Neuron (in vitro differentiated cells): Measurements from ENCODE around the gene ASPHD2.

Source experiments
- H2AFZ ChIP-seq: one replicate; pipeline ENCODE4 v1.6.1; 2013; ENCODE audit warnings: low read depth, mild to moderate bottlenecking, inconsistent platforms, low read length, moderate library complexity
- H3K27me3 ChIP-seq: one replicate; pipeline ENCODE4 v1.6.1; 2013; ENCODE audit warnings: low read length; ENCODE audit not compliant: insufficient read depth
- H3K36me3 ChIP-seq: one replicate; pipeline ENCODE4 v1.6.1; 2013; ENCODE audit warnings: low read length; ENCODE audit not compliant: insufficient read depth
- H3K4me1 ChIP-seq: one replicate; pipeline ENCODE4 v1.6.1; 2013; ENCODE audit warnings: low read length; ENCODE audit not compliant: insufficient read depth
- H3K4me3 ChIP-seq: 2 replicates; pipeline ENCODE4 v1.5.1; 2013; ENCODE audit warnings: mild to moderate bottlenecking, low read length, moderate library complexity
- H3K9me3 ChIP-seq: one replicate; pipeline ENCODE4 v1.6.1; 2013; ENCODE audit warnings: low read length

The ASPHD2 gene

DNA sequence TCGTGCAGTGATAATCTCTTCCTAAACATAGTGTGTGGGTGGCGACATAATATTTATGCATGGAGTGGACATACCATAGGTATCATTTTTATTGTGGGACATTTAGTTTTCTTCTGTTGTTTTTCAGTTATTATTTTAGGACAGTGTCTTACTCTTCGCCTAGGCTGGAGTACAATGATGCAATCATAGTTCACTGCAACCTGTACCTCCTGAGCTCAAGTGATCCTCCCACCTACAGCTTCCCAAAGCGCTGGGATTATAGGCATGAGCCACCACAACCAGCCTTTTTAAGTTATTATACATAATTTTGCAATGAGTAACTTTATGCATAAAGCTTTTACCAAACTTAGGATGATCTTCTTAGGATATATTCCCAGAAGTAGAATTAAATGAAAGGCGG lies 57.3 kb downstream of the ASPHD2 start:
- Histone ChIP-seq H3K4me3 (no peak overlapping the region), H2AFZ (no peak overlapping the region), H3K36me3 (peaks cover 37% of the 10 kb centered on the region), H3K27me3 (no peaks in the 10 kb centered on the region), H3K4me1 (peaks cover 30% of the 10 kb centered on the region), H3K9me3 (no peaks in the 10 kb centered on the region)

DNA sequence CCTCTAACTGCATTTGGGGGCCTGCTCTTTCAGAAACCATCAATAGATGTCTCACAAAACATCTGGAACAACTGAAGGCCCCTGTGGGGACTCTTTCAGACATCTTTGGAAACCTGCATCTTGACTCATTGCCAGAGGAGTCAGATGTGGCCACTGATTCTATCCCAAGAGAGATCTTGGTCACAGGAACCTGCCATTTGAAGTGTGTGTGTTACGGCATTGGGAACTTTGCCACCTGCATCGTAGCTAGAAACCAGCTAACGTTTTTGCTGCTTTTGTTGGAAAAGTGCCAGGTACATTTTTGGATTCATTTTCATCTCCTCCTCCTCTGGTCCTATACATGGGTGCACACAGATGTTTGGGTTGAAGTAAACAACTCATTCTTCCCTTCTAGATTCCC lies 58.9 kb downstream of the ASPHD2 start:
- Histone ChIP-seq H2AFZ (no peak overlapping the region), H3K9me3 (no peaks in the 10 kb centered on the region), H3K36me3 (peaks cover 53% of the 10 kb centered on the region), H3K27me3 (no peaks in the 10 kb centered on the region), H3K4me1 (peaks cover 15% of the 10 kb centered on the region), H3K4me3 (no peak overlapping the region)

DNA sequence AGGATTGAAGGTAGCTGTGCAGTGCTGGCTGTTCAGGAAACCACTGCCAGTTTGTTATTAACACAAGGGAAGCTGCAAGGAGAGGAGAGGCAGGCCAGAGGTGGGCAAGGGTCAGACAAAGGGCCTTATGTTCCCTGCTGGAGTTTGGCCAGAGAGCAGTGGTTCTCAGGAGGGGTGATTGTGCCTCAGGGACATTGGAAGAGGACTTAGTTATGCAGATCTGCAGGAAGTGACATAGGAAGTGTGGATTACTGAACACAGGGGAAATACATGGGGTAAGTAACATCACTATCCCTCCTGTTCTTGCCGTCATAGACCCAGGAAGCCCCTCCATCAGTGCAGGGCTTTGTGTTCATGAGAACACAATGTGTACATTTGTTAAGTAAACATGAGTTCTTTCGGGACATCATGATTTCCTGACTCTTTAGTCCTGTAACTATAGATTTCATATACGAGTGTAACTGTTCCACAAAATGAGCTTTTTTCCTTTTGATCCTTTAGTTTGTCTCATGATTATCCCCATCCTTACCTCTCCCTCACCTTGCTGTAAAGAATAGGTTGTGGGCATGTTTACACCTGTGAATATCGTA lies 60.5 kb downstream of the ASPHD2 start:
- H3K27me3 ChIP-seq: no peaks in the 10 kb centered on the region
- H3K9me3 ChIP-seq: no peaks in the 10 kb centered on the region
- peaks cover 7% of the 10 kb centered on the region for H3K4me1 ChIP-seq
- H3K4me3 ChIP-seq: no peak overlapping the region
- H3K36me3 ChIP-seq: peaks cover 67% of the 10 kb centered on the region
- no peak overlapping the region for H2AFZ ChIP-seq

DNA sequence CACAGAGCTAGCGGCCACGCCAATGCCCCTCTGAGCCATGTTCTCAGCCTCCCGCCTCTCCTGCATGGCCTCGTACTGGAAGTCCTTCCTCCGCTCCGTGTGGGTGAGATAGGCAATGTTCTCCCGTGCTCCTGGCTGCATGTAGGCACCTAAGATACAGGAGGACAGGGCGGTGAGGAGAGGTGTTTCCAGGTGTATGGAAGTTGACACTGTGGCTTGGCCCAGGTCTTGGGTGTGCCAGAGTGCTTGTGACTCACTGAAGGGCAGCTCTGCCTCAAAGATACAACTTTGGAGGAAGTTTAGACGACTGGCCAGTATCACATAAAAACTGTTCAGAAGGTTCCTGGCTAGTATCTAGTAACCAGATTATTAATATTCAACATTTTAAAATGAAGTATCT lies 63.2 kb downstream of the ASPHD2 start:
- H3K36me3 ChIP-seq: peaks cover 88% of the 10 kb centered on the region
- no peak overlapping the region for H3K4me3 ChIP-seq
- H2AFZ ChIP-seq: no peak overlapping the region
- H3K9me3 ChIP-seq: no peaks in the 10 kb centered on the region
- H3K4me1 ChIP-seq: no peaks in the 10 kb centered on the region
- H3K27me3 ChIP-seq: no peaks in the 10 kb centered on the region

DNA sequence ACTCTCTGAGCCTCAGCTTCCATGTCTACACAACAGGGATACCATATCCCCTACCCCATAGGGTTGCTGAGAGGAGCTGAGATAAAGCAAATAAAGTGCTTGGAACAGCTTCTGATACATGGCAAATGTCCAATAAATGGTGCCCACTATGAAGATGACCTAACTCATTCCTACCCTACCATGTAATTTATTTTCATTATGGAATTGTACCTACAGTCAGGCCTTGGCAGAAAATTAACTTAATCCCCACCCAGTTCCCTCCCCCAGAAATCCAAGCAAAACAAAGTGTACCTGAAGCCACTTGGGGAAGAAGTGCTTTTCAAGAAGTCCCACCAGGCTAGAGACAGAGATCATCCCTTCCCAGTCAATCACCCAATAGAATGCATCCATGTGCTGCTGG lies 65.4 kb downstream of the ASPHD2 start:
- Histone ChIP-seq H3K9me3 (no peaks in the 10 kb centered on the region), H3K36me3 (peaks cover 78% of the 10 kb centered on the region), H2AFZ (no peak overlapping the region), H3K4me1 (no peaks in the 10 kb centered on the region), H3K4me3 (no peak overlapping the region), H3K27me3 (no peaks in the 10 kb centered on the region)
